ENCODE data around the gene GNA12. TPM values are rescaled to one million over a fixed set of nuclear protein-coding genes. Genes with fewer than 3 reads are reported as not detected.

GNA12 gene
- polyA plus RNA-seq, 1 experiment = 95.3 TPM

- DNase-seq (ENCODE audit: low read depth) = no peak
- ChIA-PET CTCF (interaction anchor here (3.8 kb wide), 1 partner anchor 8 kb away, joined by 15 read pairs; no protein-coding TSS in a partner anchor), POLR2A (no interaction called here)
- Histone ChIP-seq H3K4me3 (ENCODE audit: low read depth, low read length) (no peak overlapping the region), H3K27me3 (ENCODE audit: control insufficient read depth, insufficient read depth, low read length) (no peaks in the 10 kb centered on the region), H3K36me3 (ENCODE audit: control insufficient read depth, insufficient read depth, low read length) (no peaks in the 10 kb centered on the region)
- no peak for TF ChIP-seq CTCF (IDR thresholded peaks at IDR 0.05; ENCODE audit: insufficient read depth, low read depth, low read length)
Observed at GRCh38 chr7:2873146-2873545, 29.0 kb upstream of the GNA12 start.

GRCh38 chr7:2872296-2872874 lies 28.3 kb upstream of the GNA12 start:
- TF ChIP-seq CTCF (IDR thresholded peaks at IDR 0.05; ENCODE audit: insufficient read depth, low read depth, low read length) = no peak
- CTCF ChIA-PET = no interaction called here
- POLR2A ChIA-PET = no interaction called here
- no peak for DNase-seq (ENCODE audit: low read depth)
- Histone ChIP-seq H3K4me3 (ENCODE audit: low read depth, low read length) (no peak overlapping the region), H3K36me3 (ENCODE audit: control insufficient read depth, insufficient read depth, low read length) (no peaks in the 10 kb centered on the region), H3K27me3 (ENCODE audit: control insufficient read depth, insufficient read depth, low read length) (no peaks in the 10 kb centered on the region)

GRCh38 chr7:2870471-2870931 lies 26.4 kb upstream of the GNA12 start:
- ChIA-PET CTCF (interaction anchor here (1.4 kb wide), 1 partner anchor 16 kb away, joined by 4 read pairs; no protein-coding TSS in a partner anchor), POLR2A (no interaction called here)
- TF ChIP-seq CTCF (IDR thresholded peaks at IDR 0.05; ENCODE audit: insufficient read depth, low read depth, low read length) = no peak
- Histone ChIP-seq H3K4me3 (ENCODE audit: low read depth, low read length) (no peak overlapping the region), H3K36me3 (ENCODE audit: control insufficient read depth, insufficient read depth, low read length) (no peaks in the 10 kb centered on the region), H3K27me3 (ENCODE audit: control insufficient read depth, insufficient read depth, low read length) (no peaks in the 10 kb centered on the region)
- no peak for DNase-seq (ENCODE audit: low read depth)

GRCh38 chr7:2869981-2870380 lies 25.9 kb upstream of the GNA12 start:
- H3K4me3 ChIP-seq (ENCODE audit: low read depth, low read length) = no peak overlapping the region
- no peak for DNase-seq (ENCODE audit: low read depth)
- no peaks in the 10 kb centered on the region for H3K36me3 ChIP-seq (ENCODE audit: control insufficient read depth, insufficient read depth, low read length)
- H3K27me3 ChIP-seq (ENCODE audit: control insufficient read depth, insufficient read depth, low read length) = no peaks in the 10 kb centered on the region
- POLR2A ChIA-PET = no interaction called here
- TF ChIP-seq CTCF (IDR thresholded peaks at IDR 0.05; ENCODE audit: insufficient read depth, low read depth, low read length) = no peak
- CTCF ChIA-PET = interaction anchor here (1.4 kb wide), 1 partner anchor 17 kb away, joined by 4 read pairs; no protein-coding TSS in a partner anchor

GRCh38 chr7:2866601-2867000 lies 22.5 kb upstream of the GNA12 start:
- ChIA-PET POLR2A (no interaction called here), CTCF (interaction anchor here (0.7 to 3.2 kb wide), 5 partner anchors 8 to 293 kb away, joined by 3 to 15 read pairs (median 6); no protein-coding TSS in a partner anchor)
- DNase-seq (ENCODE audit: low read depth) = no peak
- Histone ChIP-seq H3K27me3 (ENCODE audit: control insufficient read depth, insufficient read depth, low read length) (no peaks in the 10 kb centered on the region), H3K4me3 (ENCODE audit: low read depth, low read length) (no peak overlapping the region), H3K36me3 (ENCODE audit: control insufficient read depth, insufficient read depth, low read length) (no peaks in the 10 kb centered on the region)
- TF ChIP-seq CTCF (IDR thresholded peaks at IDR 0.05; ENCODE audit: insufficient read depth, low read depth, low read length) = no peak
